TTC549 (cell line): ENCODE measurements around the gene COL4A2.
"Not testable (repeated sequence)": the region's sequence is repeated elsewhere in the genome, so short reads cannot be mapped to it uniquely, and the experiment has no call there.

Experiments
- FAIRE-seq: peaks from 2 replicates; lab custom pipeline; 2012; peaks lifted over from hg19 to GRCh38; lab: Jason Lieb, UNC

The COL4A2 gene

GRCh38 chr13:110382830-110383229 lies 75.7 kb downstream of the COL4A2 start:
- FAIRE-seq = no peak

- no peak for FAIRE-seq
These were observed 80.5 kb downstream of the COL4A2 start for GRCh38 chr13:110387451-110388107.

GRCh38 chr13:110388108-110388943 lies 81.2 kb downstream of the COL4A2 start:
- FAIRE-seq = no peak

GRCh38 chr13:110390567-110390966 lies 83.5 kb downstream of the COL4A2 start:
- FAIRE-seq = no peak

- no peak for FAIRE-seq
These were observed 84.2 kb downstream of the COL4A2 start for GRCh38 chr13:110391273-110391672.

GRCh38 chr13:110392510-110393240 lies 85.6 kb downstream of the COL4A2 start:
- no peak for FAIRE-seq

GRCh38 chr13:110393761-110394160 lies 86.7 kb downstream of the COL4A2 start:
- FAIRE-seq = no peak

- FAIRE-seq = no peak
These were observed 87.3 kb downstream of the COL4A2 start for GRCh38 chr13:110394371-110394841.

- not testable (repeated sequence) for FAIRE-seq
These were observed 88.5 kb downstream of the COL4A2 start for GRCh38 chr13:110395616-110396015.

- no peak for FAIRE-seq
These were observed 89.4 kb downstream of the COL4A2 start for GRCh38 chr13:110396476-110396875.

GRCh38 chr13:110396913-110397381 lies 89.9 kb downstream of the COL4A2 start:
- no peak for FAIRE-seq

GRCh38 chr13:110397436-110398115 lies 90.5 kb downstream of the COL4A2 start:
- no peak for FAIRE-seq

- FAIRE-seq = no peak
These were observed 91.8 kb downstream of the COL4A2 start for GRCh38 chr13:110398564-110399507.

- no peak for FAIRE-seq
These were observed 92.7 kb downstream of the COL4A2 start for GRCh38 chr13:110399801-110400200.

- FAIRE-seq = no peak
These were observed 93.9 kb downstream of the COL4A2 start for GRCh38 chr13:110400786-110401533.

GRCh38 chr13:110402299-110403069 lies 95.4 kb downstream of the COL4A2 start:
- no peak for FAIRE-seq

GRCh38 chr13:110403315-110403714 lies 96.2 kb downstream of the COL4A2 start:
- no peak for FAIRE-seq

GRCh38 chr13:110403721-110404120 lies 96.6 kb downstream of the COL4A2 start:
- FAIRE-seq = no peak

GRCh38 chr13:110404321-110404720 lies 97.2 kb downstream of the COL4A2 start:
- FAIRE-seq = no peak
